Measurements from ENCODE around the gene CA5A. TPM values are rescaled to one million over a fixed set of nuclear protein-coding genes. Genes with fewer than 3 reads are reported as not detected.
"Not testable (repeated sequence)": the region's sequence is repeated elsewhere in the genome, so short reads cannot be mapped to it uniquely, and the experiment has no call there.

The CA5A gene
- total and polyA plus RNA-seq, 2 of the 4 experiments (the other 2 are of a cell fraction): not detected

DNA sequence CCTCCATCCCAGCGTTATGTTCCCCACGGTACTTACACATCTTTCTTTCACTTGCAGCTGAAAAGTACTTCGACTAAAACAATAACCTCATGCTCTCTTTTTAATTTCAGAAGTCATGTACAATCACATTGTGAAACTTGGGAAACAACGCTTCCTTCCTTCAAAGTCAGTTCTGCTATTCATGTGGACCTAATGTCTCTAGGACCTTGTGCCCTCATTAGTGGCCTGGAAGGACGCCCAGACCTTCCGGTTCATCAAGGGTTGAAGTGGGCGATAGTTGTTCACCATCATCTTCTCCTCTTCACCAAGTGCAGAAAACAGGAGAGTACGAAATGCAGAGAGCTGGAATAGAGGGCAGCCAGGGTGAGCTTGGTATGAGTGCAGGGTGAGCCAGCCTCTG lies 48.4 kb downstream of the CA5A start:
- H3K9ac ChIP-seq (ENCODE audit: low read depth, low read length); H3K79me1 ChIP-seq (ENCODE audit: low read depth in 1 of 2, low read length in 2 of 2); H3K27me3 ChIP-seq (ENCODE audit: control insufficient read depth, insufficient read depth, low read length); H2AFZ ChIP-seq (replicated peaks; ENCODE audit: low read length, poor library complexity); H3K23ac ChIP-seq (ENCODE audit: low read depth, low read length); H4K8ac ChIP-seq (ENCODE audit: low read depth in 2 of 2, low read length in 2 of 2); BruUV-seq (replicated peaks); H4K5ac ChIP-seq (ENCODE audit: low read depth, low read length); in situ Hi-C loops (cut with MboI; ENCODE audit: low sequenced_read_pairs); dilution Hi-C loops (cut with HindIII; ENCODE audit: low sequenced_read_pairs, unreplicated experiment); H3K4me1 ChIP-seq (ENCODE audit: control insufficient read depth, insufficient read depth, low read length); H3K9me1 ChIP-seq (ENCODE audit: insufficient read depth, low read length); H3K9me3 ChIP-seq (ENCODE audit: control insufficient read depth, insufficient read depth, low read length); H2BK5ac ChIP-seq (ENCODE audit: low read depth, low read length, poor library complexity, severe bottlenecking); H2AK5ac ChIP-seq (ENCODE audit: low read depth, low read length); H3K27ac ChIP-seq (ENCODE audit: insufficient read depth, low read length); H2BK15ac ChIP-seq (ENCODE audit: low read depth, low read length); DNase-seq; H3K4me2 ChIP-seq (ENCODE audit: low read depth, low read length); H4K91ac ChIP-seq (ENCODE audit: insufficient read depth, low read depth, low read length); H3K4me3 ChIP-seq (ENCODE audit: insufficient read depth, low read depth, low read length); H4K20me1 ChIP-seq (ENCODE audit: insufficient read depth, low read length); H3K14ac ChIP-seq (replicated peaks; ENCODE audit: low read depth, low read length); intact Hi-C loops (cut with micrococcal nuclease); POLR2A ChIA-PET (ENCODE audit: unreplicated experiment); ATAC-seq (ENCODE audit: low read depth); H3K4ac ChIP-seq (ENCODE audit: low read depth, low read length); H2AK9ac ChIP-seq (replicated peaks; ENCODE audit: low read depth, low read length, poor library complexity); H2BK120ac ChIP-seq (ENCODE audit: low read depth, low read length); H2BK20ac ChIP-seq (ENCODE audit: low read depth, low read length); H3K18ac ChIP-seq (ENCODE audit: low read depth, low read length); H3K36me3 ChIP-seq (ENCODE audit: control insufficient read depth, insufficient read depth, low read length); H3K56ac ChIP-seq (ENCODE audit: extremely low read depth, insufficient read depth, low read length): not testable (repeated sequence)
- CTCF ChIA-PET: interaction anchor here (1.2 kb wide), 1 partner anchor 109 kb away, joined by 4 read pairs; no protein-coding TSS in a partner anchor
- WGBS, 2 experiments (ENCODE audit: extremely low coverage in 2 of 2, insufficient read length in 1 of 2): 64% methylated on average over 5 of the region's 8 CpGs; no CpG with 5 or more reads in 1 of the 2 experiments

DNA sequence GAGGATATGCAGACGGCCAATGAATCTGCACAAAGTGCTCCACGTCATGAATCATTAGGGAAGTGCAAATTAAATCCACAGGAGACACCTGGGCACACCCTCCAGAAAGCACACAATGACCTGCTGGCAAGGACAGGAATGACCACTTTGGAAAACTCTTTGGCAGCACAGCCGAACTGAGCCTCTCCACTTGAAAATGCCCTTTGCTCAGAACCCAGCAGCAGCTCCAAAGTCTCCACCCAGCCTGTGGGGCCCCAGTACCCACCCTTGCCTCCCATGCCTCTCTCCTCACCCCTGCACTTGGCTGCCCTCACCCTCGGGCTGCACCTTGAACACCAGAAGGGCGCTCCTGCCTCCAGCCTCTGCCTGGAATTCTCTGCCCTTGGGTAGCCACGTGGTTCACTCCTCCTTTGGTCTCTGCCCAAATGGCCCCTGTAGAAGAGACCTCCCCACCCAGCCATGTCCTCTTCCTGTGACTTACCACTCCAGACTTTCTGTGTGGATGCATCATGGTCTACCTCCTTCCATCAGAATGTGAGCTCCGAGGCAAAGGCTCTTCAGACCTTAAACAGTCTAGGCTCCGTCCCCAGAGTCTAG lies 50.9 kb downstream of the CA5A start:
- H2AFZ ChIP-seq (replicated peaks; ENCODE audit: low read length, poor library complexity); H2BK15ac ChIP-seq (ENCODE audit: low read depth, low read length); H3K14ac ChIP-seq (replicated peaks; ENCODE audit: low read depth, low read length); DNase-seq; H4K5ac ChIP-seq (ENCODE audit: low read depth, low read length); CTCF ChIA-PET; H3K4ac ChIP-seq (ENCODE audit: low read depth, low read length); H2BK5ac ChIP-seq (ENCODE audit: low read depth, low read length, poor library complexity, severe bottlenecking); H4K8ac ChIP-seq (ENCODE audit: low read depth in 2 of 2, low read length in 2 of 2); H2AK5ac ChIP-seq (ENCODE audit: low read depth, low read length); H3K9me3 ChIP-seq (ENCODE audit: control insufficient read depth, insufficient read depth, low read length); H2AK9ac ChIP-seq (replicated peaks; ENCODE audit: low read depth, low read length, poor library complexity); H3K4me3 ChIP-seq (ENCODE audit: insufficient read depth, low read depth, low read length); H3K4me1 ChIP-seq (ENCODE audit: control insufficient read depth, insufficient read depth, low read length); H3K18ac ChIP-seq (ENCODE audit: low read depth, low read length); H3K79me1 ChIP-seq (ENCODE audit: low read depth in 1 of 2, low read length in 2 of 2); H4K20me1 ChIP-seq (ENCODE audit: insufficient read depth, low read length); H3K27ac ChIP-seq (ENCODE audit: insufficient read depth, low read length); H3K9me1 ChIP-seq (ENCODE audit: insufficient read depth, low read length); H3K36me3 ChIP-seq (ENCODE audit: control insufficient read depth, insufficient read depth, low read length); H3K4me2 ChIP-seq (ENCODE audit: low read depth, low read length); dilution Hi-C loops (cut with HindIII; ENCODE audit: low sequenced_read_pairs, unreplicated experiment); POLR2A ChIA-PET (ENCODE audit: unreplicated experiment); in situ Hi-C loops (cut with MboI; ENCODE audit: low sequenced_read_pairs); ATAC-seq (ENCODE audit: low read depth); H3K56ac ChIP-seq (ENCODE audit: extremely low read depth, insufficient read depth, low read length); H3K23ac ChIP-seq (ENCODE audit: low read depth, low read length); intact Hi-C loops (cut with micrococcal nuclease); H2BK120ac ChIP-seq (ENCODE audit: low read depth, low read length); BruUV-seq (replicated peaks); H3K9ac ChIP-seq (ENCODE audit: low read depth, low read length); H2BK20ac ChIP-seq (ENCODE audit: low read depth, low read length); H4K91ac ChIP-seq (ENCODE audit: insufficient read depth, low read depth, low read length): not testable (repeated sequence)
- 32% methylated on average over 2 of the region's 8 CpGs; no CpG with 5 or more reads in 1 of the 2 experiments for WGBS, 2 experiments (ENCODE audit: extremely low coverage in 2 of 2, insufficient read length in 1 of 2)
- H3K27me3 ChIP-seq (ENCODE audit: control insufficient read depth, insufficient read depth, low read length): peaks cover 16% of the 10 kb centered on the region

Measured in IMR-90 (cell line).